ENCODE results near the gene IQGAP1.
A peak's percentile ranks its signal among the peaks of the same experiment; 100 is the strongest.
"Not testable (repeated sequence)": the region's sequence is repeated elsewhere in the genome, so short reads cannot be mapped to it uniquely, and the experiment has no call there.

Gene IQGAP1

DNA sequence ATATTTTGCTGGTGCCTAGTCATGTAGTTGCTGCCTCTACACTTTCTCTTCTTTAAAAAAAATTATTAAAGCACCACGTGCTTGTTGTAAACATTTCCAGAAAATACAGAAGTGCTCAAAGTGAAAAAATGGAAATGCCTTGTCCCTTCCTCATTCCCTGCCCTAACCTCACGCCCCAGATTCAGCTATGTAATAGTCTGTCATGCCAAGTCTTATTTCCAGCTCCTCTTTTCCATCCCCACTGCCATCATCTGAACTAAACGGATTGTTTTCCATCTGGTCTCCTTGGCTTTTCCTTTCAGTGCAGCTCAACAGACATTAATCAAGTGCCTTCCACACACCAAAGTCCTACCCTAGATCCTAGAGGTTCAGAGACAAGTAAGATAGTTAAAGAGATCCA, 20.5 kb upstream of the IQGAP1 start:
- no peak for DNase-seq

GRCh38 chr15:90375071-90375470, 13.0 kb upstream of the IQGAP1 start:
- DNase-seq = no peak

- peak; percentile 54 for DNase-seq
Observed at GRCh38 chr15:90376789-90377188, 11.3 kb upstream of the IQGAP1 start.

- no peak for DNase-seq
Observed at GRCh38 chr15:90379263-90379662, 8.8 kb upstream of the IQGAP1 start.

- no peak for DNase-seq
Observed at GRCh38 chr15:90381515-90381914, 6.5 kb upstream of the IQGAP1 start.

DNA sequence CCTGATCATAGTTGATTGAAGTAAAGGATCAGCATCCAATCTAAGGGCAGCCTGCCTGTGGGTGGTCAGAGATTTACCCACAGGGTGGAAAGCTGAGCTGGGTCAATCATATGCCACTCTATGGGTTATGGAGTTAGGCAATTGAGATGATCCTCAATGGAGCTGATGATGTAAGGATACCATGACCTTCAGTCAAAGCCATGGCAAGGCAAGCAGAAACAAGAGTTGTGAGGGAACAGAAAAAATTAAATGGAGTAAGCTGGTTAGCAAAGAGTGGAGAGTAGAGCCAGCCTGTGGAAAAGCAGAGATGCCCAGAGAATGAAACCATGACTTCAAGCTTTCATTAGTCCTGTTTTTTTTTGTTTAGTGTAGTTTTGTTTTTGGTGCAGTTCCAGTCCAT, 5.7 kb upstream of the IQGAP1 start:
- no peak for DNase-seq

GRCh38 chr15:90386221-90386620, 1.8 kb upstream of the IQGAP1 start:
- no peak for DNase-seq

DNA sequence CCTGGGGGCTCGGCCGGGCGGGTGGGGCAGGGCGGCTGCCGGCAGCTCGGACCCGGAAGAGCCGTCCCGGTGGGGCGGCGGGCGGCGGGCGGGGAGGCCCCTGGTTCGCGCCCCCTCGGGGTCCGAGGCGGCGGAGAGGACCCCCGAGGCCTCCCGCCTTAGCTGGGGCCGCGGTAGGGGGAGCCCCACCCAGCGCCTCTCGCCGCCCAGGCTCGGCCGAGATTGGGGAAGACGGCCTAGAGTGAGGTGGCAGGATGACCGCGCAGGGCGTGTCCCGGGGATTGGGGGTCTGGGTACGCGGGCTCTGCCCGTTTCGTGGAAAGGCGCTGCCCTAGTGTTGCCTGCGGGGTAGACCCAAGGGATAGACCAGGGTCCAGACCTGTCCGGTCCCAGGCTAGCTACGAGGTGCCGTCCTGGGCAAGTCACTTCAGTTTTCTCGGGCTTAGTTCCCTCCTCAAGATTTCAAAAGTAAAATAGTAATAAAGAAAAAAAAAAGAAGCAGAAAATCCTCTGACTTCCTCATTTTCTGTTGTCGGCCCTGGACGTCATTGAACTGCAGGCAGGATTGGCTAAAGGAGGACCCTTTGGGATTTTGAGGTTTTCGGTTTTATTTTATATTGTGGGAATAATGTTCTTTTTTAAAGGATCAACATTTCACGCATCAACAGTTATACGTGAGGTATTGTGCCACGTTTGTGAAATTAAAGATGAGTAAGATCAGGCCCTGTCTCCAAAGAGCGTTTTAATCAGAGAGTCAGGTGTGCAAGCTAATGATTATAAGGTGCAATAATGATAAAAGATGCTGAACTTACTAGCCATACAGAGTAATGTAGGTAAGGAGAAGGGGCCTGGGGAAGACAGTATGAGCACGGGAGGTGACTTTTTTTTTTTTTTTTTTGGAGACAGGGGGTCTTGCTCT, 679 bp downstream of the IQGAP1 start:
- peak; percentile 65 for DNase-seq

GRCh38 chr15:90389513-90389912, 1.5 kb downstream of the IQGAP1 start:
- DNase-seq = no peak

DNA sequence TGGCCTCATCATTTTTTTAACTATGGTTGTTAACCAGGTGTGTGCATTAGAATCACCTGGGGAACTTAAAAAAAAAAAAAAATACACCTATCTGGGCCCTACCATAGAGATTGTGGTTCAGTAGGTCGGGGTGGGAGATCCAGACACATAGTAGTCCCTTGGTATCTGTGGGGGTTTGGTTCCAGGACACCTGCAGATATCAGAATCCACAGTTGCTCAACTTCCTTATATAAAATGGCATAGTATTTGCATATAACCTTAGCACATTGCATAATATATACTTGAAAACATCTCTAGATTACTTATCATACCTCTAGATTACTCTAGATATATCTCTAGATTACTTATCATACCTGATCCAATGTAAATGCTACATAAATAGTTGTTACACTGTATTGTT, 5.0 kb downstream of the IQGAP1 start:
- DNase-seq = no peak

DNA sequence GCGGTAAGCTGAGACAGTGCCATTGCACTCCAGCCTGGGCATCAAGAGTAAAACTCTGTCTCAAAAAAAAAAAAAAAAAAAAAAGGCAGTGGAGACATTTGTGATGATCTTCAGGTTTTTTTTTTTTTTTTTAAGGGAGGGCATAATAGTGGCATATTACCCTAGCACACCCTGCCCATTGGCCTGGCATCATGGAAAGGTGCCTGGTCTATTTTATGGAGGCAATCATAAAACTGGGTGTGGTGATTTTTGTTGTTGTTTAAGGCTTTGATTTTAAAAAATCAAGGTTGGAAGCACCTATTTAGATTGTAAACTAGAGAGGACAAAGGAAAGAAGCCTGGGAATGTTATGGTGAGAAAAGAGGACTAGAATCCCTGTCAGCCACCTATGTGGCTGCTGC, 6.0 kb downstream of the IQGAP1 start:
- no peak for DNase-seq

- DNase-seq = no peak
Observed at GRCh38 chr15:90394748-90395442, 6.9 kb downstream of the IQGAP1 start.

- DNase-seq = no peak
Observed at GRCh38 chr15:90396321-90396720, 8.3 kb downstream of the IQGAP1 start.

DNA sequence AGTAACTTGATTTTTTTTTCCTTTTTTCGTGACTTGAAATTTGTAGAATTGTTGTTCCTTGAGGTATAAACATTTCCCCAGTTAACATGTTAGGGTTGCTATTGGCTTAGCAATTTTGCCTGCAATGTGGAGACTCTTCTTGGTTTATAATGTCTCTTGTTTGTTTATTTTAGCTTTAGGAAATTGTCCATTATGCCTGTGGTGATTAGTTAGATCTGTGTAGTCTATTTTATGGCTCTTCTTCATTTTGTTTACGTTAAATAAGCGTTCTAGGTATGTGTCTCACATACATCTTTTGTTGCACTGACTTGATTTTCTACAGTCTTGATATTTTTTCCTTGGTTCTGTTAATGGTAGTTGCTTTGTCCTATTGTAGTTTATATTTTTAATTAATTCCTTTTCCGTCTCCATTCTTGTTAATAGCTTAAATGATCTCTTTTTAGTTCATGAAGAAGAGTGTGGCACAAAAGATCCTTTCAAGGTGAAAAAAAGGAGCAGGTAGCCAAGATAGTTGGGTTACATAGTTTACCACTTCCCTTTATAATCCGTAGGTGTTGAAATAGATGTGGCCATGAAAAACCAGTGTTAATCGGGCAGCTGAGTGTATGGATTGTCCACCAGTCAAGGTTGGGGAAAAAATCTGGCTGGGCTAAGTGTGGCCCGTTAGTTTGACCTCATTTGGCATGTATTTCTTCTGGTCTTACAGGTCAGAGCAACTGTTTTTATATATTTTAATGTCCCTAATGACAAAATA, 12.1 kb downstream of the IQGAP1 start:
- no peak for DNase-seq

GRCh38 chr15:90400759-90401314, 12.8 kb downstream of the IQGAP1 start:
- peak; percentile 45 for DNase-seq

- no peak for DNase-seq
Observed at GRCh38 chr15:90401495-90401894, 13.5 kb downstream of the IQGAP1 start.

DNA sequence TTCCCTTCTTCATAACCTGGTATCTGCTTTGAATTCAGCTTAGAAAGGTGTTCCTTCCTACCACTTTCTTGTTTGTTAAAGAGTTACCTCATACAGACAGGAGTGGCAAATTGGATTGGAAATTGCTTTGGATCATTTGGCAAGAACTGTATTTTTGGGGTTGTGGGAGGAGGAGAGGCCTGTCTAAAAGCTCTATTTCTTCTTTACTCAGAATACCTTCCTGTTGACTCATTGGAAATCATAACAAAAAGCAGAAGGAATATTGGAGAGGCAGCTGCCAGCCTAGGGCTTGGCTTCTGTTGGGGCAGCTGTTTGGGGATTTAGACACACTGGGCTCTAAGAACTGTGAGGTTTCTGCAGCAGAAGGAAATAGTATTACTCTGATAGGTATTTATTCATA, 14.2 kb downstream of the IQGAP1 start:
- no peak for DNase-seq

- DNase-seq = no peak
Observed at GRCh38 chr15:90402767-90403166, 14.7 kb downstream of the IQGAP1 start.

- no peak for DNase-seq
Observed at GRCh38 chr15:90405055-90405607, 17.1 kb downstream of the IQGAP1 start.

- DNase-seq = no peak
Observed at GRCh38 chr15:90407336-90407735, 19.3 kb downstream of the IQGAP1 start.

DNA sequence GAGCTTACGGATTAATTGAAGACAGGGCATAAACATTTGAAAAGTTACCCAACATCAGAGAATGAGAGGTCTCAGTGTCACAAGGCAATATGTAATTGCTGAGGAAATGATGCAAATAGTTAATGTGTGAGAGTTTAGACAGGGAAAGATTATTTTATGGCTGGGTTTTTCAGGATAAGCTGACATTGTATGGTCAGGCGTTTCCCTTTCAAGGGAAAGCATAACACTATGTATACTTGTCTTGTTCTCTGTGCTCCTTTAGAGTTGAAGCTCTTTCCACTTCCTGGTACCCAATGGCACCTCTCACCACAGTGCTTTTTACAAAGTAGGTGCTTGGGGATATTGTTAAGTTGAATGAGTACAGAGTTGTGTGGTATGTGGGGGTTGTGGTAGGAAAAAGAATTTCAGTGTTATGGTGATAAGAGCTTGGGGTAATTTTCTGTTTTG, 19.9 kb downstream of the IQGAP1 start:
- DNase-seq = no peak

DNA sequence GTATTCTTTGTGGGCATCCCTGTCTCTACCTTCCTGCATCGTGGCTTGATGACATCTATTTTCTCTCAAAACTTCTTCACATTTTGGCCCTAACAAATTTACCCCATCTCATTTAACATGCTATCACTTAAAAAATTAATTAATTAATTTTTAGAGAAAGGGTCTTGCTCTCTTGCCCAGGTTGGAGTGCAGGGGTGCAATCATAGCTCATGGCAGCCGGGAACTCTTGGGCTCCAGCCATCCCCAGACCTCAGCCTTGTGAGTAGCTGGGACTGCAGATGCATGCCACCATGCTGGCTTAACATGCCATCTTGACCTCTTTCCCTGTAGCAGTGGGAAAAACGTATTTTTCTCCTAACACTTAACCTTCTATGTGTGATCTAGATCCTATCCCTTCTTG, 20.6 kb downstream of the IQGAP1 start:
- no peak for DNase-seq

DNA sequence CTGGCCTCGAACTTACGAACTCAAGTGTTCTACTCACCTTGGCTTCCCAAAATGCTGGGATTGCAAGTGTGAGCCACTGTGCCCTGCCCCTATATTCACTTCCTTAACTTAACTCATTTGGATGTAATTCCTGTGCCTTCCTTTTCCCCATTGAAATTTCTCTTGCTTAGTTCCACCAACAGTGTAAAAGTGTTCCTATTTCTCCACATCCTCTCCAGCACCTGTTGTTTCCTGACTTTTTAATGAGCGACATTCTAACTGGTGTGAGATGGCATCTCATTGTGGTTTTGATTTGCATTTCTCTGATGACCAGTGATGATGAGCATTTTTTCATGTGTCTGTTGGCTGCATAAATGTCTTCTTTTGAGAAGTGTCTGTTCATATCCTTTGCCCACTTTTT, 21.5 kb downstream of the IQGAP1 start:
- not testable (repeated sequence) for DNase-seq
